HG03342 (cell line): ENCODE results near the gene NCAPH2.

Source experiments
- ATAC-seq: cut with Tn5 transposase; IDR thresholded peaks from one replicate; pipeline ENCODE4 v1.9.1; 2021; ENCODE audit warnings: mild to moderate bottlenecking, moderate library complexity; ENCODE audit not compliant: unreplicated experiment

NCAPH2 gene

GRCh38 chr22:50473855-50474671 lies 34.0 kb upstream of the NCAPH2 start:
- ATAC-seq = no peak

DNA sequence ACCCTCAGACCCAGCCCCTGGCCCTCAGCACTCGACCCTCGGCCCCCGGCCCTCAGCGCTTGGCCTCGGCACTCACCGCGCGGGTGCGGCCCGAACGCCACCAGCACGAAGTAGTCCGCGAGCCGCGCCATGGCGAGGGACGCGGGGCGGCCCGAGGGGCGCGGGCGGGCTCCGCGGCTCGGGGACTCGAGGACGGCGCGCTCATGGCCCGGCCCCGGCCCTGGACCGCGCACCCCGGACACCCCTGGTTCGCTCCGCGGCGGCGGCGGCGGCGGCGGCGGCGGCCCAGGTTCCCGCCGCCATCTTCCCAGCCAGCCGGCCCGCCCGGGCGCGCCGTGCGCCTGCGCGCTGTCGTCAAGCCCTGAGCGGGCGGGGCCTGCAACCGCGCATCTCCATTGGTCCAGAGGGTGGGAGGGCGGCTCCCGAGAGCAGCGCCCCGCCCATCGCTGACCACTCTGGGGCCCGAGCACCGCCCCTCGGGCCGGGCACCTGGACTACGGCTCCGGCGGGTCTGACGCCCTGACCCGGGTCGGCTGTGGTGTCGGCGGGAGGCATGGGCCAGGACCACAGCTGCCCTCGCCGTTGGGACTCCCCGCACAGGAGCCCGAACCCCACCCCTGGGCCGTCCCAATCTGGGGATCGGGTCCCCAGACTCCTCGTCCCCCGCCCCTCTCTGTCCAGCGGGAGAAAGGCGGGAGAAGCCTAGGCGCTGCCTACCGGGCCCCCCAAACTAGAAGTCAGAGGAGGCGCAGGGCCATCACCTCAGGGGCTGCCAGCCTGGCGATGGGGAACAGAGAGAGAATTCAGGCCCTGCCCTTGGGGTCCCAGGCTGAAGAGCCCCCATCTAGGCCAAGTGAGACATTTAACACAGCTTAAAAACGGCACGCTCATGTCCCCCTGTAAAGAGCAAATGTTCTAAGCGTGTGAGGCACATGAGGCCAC lies 33.0 kb upstream of the NCAPH2 start, which contains the start of gene SBF1:
SBF1 (minus strand) TSS at position 326 of the 942 bp plus-strand sequence; CDS start at position 131, 195 bp downstream.
- peak; percentile 62 for ATAC-seq

- ATAC-seq = no peak
Measured at GRCh38 chr22:50475652-50476002, 32.4 kb upstream of the NCAPH2 start.

- ATAC-seq = no peak
Measured at GRCh38 chr22:50476868-50477267, 31.2 kb upstream of the NCAPH2 start.

DNA sequence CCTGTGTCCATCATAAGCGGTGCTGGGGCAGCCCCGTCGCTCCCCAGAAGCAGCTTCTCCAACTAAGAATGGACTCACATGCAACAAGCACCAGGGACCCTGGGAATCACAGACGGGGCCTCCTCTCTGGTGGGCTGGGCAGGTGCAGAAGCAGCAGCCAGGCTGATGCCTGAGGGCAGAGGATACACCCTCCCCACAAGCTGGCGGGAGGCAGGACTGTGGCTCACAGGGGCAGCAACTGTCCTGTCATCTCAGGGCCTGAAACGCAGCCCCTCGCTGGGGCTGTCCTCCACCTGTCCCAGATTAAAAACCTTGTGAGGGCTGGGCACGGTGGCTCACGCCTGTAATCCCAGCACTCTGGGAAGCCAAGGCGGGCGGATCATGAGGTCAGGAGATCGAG lies 30.1 kb upstream of the NCAPH2 start:
- ATAC-seq = no peak

- no peak for ATAC-seq
Measured at GRCh38 chr22:50479721-50480120, 28.3 kb upstream of the NCAPH2 start.

GRCh38 chr22:50481045-50481439 lies 27.0 kb upstream of the NCAPH2 start:
- ATAC-seq = no peak

DNA sequence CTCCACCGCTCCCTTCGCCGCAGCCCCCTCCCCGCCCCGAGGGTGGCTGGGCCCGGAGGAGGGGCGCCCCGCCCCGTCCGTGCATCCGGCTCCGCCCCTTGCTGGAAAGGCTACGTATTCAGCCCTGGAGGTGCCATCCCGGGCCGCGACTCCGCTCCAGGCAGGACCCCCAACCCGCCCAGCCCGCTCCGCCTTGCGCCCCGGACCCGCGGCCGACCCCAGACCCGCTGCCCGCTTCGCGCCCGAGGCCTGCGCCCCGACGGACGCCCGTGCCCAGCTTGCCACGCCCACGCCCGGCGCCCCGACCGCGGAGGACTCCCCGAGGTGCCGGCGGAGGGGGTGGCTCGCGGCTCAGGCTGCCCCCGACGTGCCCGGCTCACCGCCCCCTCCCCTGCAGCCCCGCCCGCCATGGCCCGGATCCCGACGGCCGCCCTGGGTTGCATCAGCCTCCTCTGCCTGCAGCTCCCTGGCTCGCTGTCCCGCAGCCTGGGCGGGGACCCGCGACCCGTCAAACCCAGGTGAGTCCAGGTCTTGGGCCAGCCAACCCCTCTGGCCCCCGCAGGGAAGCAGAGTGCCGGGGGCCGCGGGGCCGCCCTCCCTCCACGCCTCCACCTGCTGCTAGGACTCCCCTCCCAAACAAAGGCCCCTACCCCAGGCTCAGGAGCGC lies 26.5 kb upstream of the NCAPH2 start, which contains the start of gene ADM2:
ADM2 (plus strand) TSS at position 104 of the 667 bp plus-strand sequence; CDS start at position 409, 305 bp downstream.
- ATAC-seq = no peak

GRCh38 chr22:50482107-50483074 lies 25.6 kb upstream of the NCAPH2 start:
- no peak for ATAC-seq

DNA sequence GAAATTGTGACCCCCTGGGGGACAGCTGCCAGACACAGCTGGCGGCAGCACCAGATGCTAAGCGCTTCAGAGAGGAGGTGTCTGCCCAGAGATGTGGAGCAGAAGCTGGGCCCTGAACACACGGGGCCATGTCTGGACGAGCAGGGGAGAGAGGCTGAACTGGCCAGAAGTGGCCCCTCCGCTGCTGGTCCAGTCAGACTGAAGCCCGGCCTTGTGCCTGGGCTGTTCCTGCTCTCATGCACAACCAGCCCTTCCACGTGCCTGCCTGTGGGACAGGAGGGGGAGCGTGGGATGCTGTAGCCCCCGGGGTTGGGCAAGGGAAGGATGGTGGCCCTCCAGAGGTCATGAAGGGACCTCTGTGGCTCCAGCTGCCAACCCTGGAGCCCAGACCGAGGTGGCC lies 24.9 kb upstream of the NCAPH2 start:
- ATAC-seq = no peak

GRCh38 chr22:50483556-50483955 lies 24.5 kb upstream of the NCAPH2 start:
- no peak for ATAC-seq

- ATAC-seq = no peak
Measured at GRCh38 chr22:50483977-50484853, 23.8 kb upstream of the NCAPH2 start.

- ATAC-seq = no peak
Measured at GRCh38 chr22:50485221-50486131, 22.5 kb upstream of the NCAPH2 start.

DNA sequence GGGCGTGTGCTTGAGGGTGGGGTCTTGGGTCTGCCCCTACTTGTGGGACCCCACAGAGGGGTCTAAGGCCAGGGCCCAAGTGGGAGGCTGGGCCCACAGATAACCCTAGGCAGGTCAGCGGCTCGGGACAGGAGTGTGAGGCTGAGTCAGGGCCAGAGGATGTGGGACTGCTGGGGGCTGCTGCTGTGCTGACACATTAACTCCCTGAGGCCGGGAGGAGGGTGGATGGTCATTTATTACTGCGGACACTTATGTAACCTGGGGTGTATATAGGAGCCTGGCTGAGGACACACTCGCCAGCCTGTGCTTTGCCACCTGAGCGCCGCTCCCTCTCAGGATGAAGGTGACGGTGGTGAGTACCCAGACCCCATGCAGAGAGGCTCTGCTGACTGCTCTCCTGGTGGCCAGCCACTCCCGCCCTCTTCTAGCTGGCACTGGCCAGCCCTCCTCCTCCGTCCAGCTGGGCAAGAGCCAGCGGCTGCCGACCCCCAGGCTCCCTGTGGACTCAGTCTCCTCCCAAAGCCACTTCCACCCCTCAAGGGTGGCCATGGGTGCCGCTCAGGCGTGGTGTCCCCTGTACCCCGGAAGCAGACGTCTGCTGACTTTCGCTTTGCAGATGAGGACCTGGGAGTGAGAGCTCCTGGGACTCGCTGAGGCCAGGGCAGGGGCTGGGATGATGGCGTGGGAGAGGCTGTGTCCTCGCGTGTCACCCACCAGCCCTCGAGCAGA lies 21.3 kb upstream of the NCAPH2 start, which contains the start of gene MIOX:
MIOX (plus strand) TSS at position 299 of the 729 bp plus-strand sequence; CDS start at position 338, 39 bp downstream.
- no peak for ATAC-seq

GRCh38 chr22:50487290-50488005 lies 20.6 kb upstream of the NCAPH2 start:
- no peak for ATAC-seq

- no peak for ATAC-seq
Measured at GRCh38 chr22:50488006-50488677, 19.9 kb upstream of the NCAPH2 start.
